HG02763 (cell line): ENCODE data around the gene IFNLR1.
"Not testable (repeated sequence)": the region's sequence is repeated elsewhere in the genome, so short reads cannot be mapped to it uniquely, and the experiment has no call there.

Source experiments
- ATAC-seq: cut with Tn5 transposase; IDR thresholded peaks from one replicate; pipeline ENCODE4 v1.9.1; 2021; ENCODE audit warnings: mild to moderate bottlenecking, moderate library complexity; ENCODE audit not compliant: unreplicated experiment

The IFNLR1 gene

GRCh38 chr1:24186993-24187790 lies at the start of gene IFNLR1:
Gene IFNLR1, minus strand, starts transcription at chr1:24187289. Its CDS starts 41 bp downstream, at chr1:24187248.
- no peak for ATAC-seq

GRCh38 chr1:24235921-24236788 lies 49.1 kb upstream of the IFNLR1 start:
- no peak for ATAC-seq

GRCh38 chr1:24233684-24234600 lies 46.9 kb upstream of the IFNLR1 start:
- ATAC-seq, result no peak

- ATAC-seq, result no peak
Measured at GRCh38 chr1:24231701-24232100, 44.6 kb upstream of the IFNLR1 start.

- ATAC-seq, result no peak
Measured at GRCh38 chr1:24228311-24228710, 41.2 kb upstream of the IFNLR1 start.

- ATAC-seq, result no peak
Measured at GRCh38 chr1:24226749-24227148, 39.7 kb upstream of the IFNLR1 start.

- ATAC-seq, result no peak
Measured at GRCh38 chr1:24224761-24225160, 37.7 kb upstream of the IFNLR1 start.

GRCh38 chr1:24224086-24224485 lies 37.0 kb upstream of the IFNLR1 start:
- no peak for ATAC-seq

- no peak for ATAC-seq
Measured at GRCh38 chr1:24222793-24223192, 35.7 kb upstream of the IFNLR1 start.

- no peak for ATAC-seq
Measured at GRCh38 chr1:24222008-24222605, 35.0 kb upstream of the IFNLR1 start.

- no peak for ATAC-seq
Measured at GRCh38 chr1:24221246-24221645, 34.2 kb upstream of the IFNLR1 start.

- ATAC-seq, result no peak
Measured at GRCh38 chr1:24216276-24217074, 29.4 kb upstream of the IFNLR1 start.

GRCh38 chr1:24215226-24215814 lies 28.2 kb upstream of the IFNLR1 start:
- ATAC-seq, result no peak

- no peak for ATAC-seq
Measured at GRCh38 chr1:24212376-24212775, 25.3 kb upstream of the IFNLR1 start.

- ATAC-seq, result no peak
Measured at GRCh38 chr1:24210195-24210627, 23.1 kb upstream of the IFNLR1 start.

- no peak for ATAC-seq
Measured at GRCh38 chr1:24209097-24209496, 22.0 kb upstream of the IFNLR1 start.

GRCh38 chr1:24207709-24208108 lies 20.6 kb upstream of the IFNLR1 start:
- no peak for ATAC-seq

- not testable (repeated sequence) for ATAC-seq
Measured at GRCh38 chr1:24207395-24207687, 20.3 kb upstream of the IFNLR1 start.
